HepG2 (cell line): Measurements from ENCODE around the gene PKMYT1. TPM values are rescaled to one million over a fixed set of nuclear protein-coding genes. Genes with fewer than 3 reads are reported as not detected.

ENCODE experiments used
- ATAC-seq: fragments of 200-7000 bp; cut with Tn5 transposase; 3 replicates; pipeline ENCODE4 v1.9.1; 2020; ENCODE audit warnings: mild to moderate bottlenecking, moderate library complexity
- BruUV-seq: library from RNA; stranded (reverse); fragments of 400-500 nt; replicated peaks from 2 replicates; lab custom pipeline; 2021; lab: Mats Ljungman, UMichigan
- CTCF ChIA-PET: fragments of 300-600 bp; formaldehyde crosslinking; extraction: SDS; loops from one replicate; lab custom pipeline; 2021; ENCODE audit warnings: low total read pairs, inconsistent platforms, low intra/inter-chr PET ratio; lab: Yijun Ruan, JAX
- POLR2A ChIA-PET: fragments of 350-600 bp; sonication (Branson Sonifier 250); formaldehyde crosslinking; loops from one replicate; lab custom pipeline; 2020; ENCODE audit warnings: antibody characterized with exemption, inconsistent platforms; lab: Yijun Ruan, JAX
- DNase-seq: peaks from one replicate; pipeline ENCODE4 v3.0.0-alpha.2; 2015; ENCODE audit warnings: low spot score
- FAIRE-seq: peaks from 3 replicates; lab custom pipeline; 2011; peaks lifted over from hg19 to GRCh38; lab: Jason Lieb, UNC
- H2AFZ ChIP-seq: one replicate; pipeline ENCODE4 v1.6.1; 2011; ENCODE audit warnings: low read length, inconsistent platforms
- H3K27ac ChIP-seq: fragments of 300-600 bp; 3 replicates; pipeline ENCODE4 v1.8.0; 2011; ENCODE audit warnings: mixed run types, mild to moderate bottlenecking, mixed read lengths, low read length, inconsistent platforms; ENCODE audit not compliant: insufficient read depth; ENCODE audit errors: extremely low read length
- H3K27me3 ChIP-seq, 2 experiments: fragments of 200-600 bp in 1 of 2; 2 replicates in 1 of 2; 3 replicates in 1 of 2; pipeline versions ENCODE4 v1.6.0 to v1.8.0; 2011; ENCODE audit warnings: low read length in 2 of 2, mild to moderate bottlenecking in 2 of 2, moderate library complexity in 2 of 2, inconsistent platforms in 1 of 2; ENCODE audit not compliant: insufficient read depth in 2 of 2, control insufficient read depth in 1 of 2
- H3K36me3 ChIP-seq, 2 experiments: fragments of 200-600 bp in 1 of 2; replicated peaks in 1 of 2; 2 replicates in 1 of 2; 3 replicates in 1 of 2; pipeline versions ENCODE4 v1.5.1 to v1.8.0; 2011; ENCODE audit warnings: low read length in 2 of 2, inconsistent platforms in 1 of 2; ENCODE audit not compliant: insufficient read depth in 2 of 2, control insufficient read depth in 1 of 2
- H3K4me1 ChIP-seq: 2 replicates; pipeline ENCODE4 v1.5.1; 2012; ENCODE audit warnings: low read length, inconsistent platforms; ENCODE audit not compliant: insufficient read depth
- H3K4me2 ChIP-seq: 2 replicates; pipeline ENCODE4 v1.6.0; 2011; ENCODE audit warnings: low read depth, low read length, inconsistent platforms
- H3K4me3 ChIP-seq, 3 experiments: fragments of 200-600 bp in 1 of 3; sonication (generic), shearing (Covaris generic) in 1 of 3; replicated peaks in 1 of 3; 2 replicates each; pipeline ENCODE4 v1.5.1; 2011 to 2016; ENCODE audit warnings: low read length in 3 of 3, inconsistent platforms in 2 of 3, low read depth in 2 of 3, mild to moderate bottlenecking in 2 of 3, control low read depth in 1 of 3, mixed read lengths in 1 of 3; ENCODE audit not compliant: insufficient read depth in 1 of 3
- H3K79me2 ChIP-seq: one replicate; pipeline ENCODE4 v1.6.1; 2011; ENCODE audit warnings: low read length, inconsistent platforms; ENCODE audit not compliant: insufficient read depth
- H3K9ac ChIP-seq: 2 replicates; pipeline ENCODE4 v1.6.0; 2011; ENCODE audit warnings: mild to moderate bottlenecking, low read depth, low read length, inconsistent platforms; ENCODE audit not compliant: insufficient read depth
- H3K9me3 ChIP-seq: 2 replicates; pipeline ENCODE4 v1.5.1; 2012; ENCODE audit warnings: mild to moderate bottlenecking, low read length
- H4K20me1 ChIP-seq: 2 replicates; pipeline ENCODE4 v1.6.0; 2011; ENCODE audit warnings: inconsistent platforms, mild to moderate bottlenecking, low read length, moderate library complexity; ENCODE audit not compliant: insufficient read depth
- AGO1 ChIP-seq: fragments of 200-400 bp; formaldehyde crosslinking; IDR thresholded peaks from 2 replicates; pipeline ENCODE4 v1.6.1; 2017; ENCODE audit warnings: mild to moderate bottlenecking, low read depth, low read length, moderate library complexity; ENCODE audit not compliant: poor library complexity, severe bottlenecking
- BRCA1 ChIP-seq: sonication (generic); formaldehyde crosslinking; IDR thresholded peaks from 2 replicates; pipeline ENCODE4 v1.4.0; 2020; ENCODE audit warnings: missing genetic modification reagents
- CENPT ChIP-seq: sonication (generic); formaldehyde crosslinking; IDR thresholded peaks from 2 replicates; pipeline ENCODE4 v1.8.0; 2022; ENCODE audit warnings: low read depth, mild to moderate bottlenecking, moderate library complexity, missing genetic modification reagents
- CHD2 ChIP-seq: IDR thresholded peaks from 2 replicates; pipeline ENCODE4 v1.6.1; 2011; ENCODE audit warnings: low read depth, low read length, improper control_type of control experiment
- ELF3 ChIP-seq: IDR thresholded peaks from 2 replicates; pipeline ENCODE4 v1.6.1; 2016; ENCODE audit warnings: missing genetic modification reagents, missing compliant biosample characterization
- KDM2A ChIP-seq: sonication (generic); formaldehyde crosslinking; IDR thresholded peaks from 2 replicates; pipeline ENCODE4 v1.4.0; 2020; ENCODE audit warnings: low read depth, missing genetic modification reagents, borderline replicate concordance
- KDM5A ChIP-seq: fragments of 200-600 bp; sonication (generic); IDR thresholded peaks from 2 replicates; pipeline ENCODE4 v1.7.0; 2018; ENCODE audit warnings: antibody characterized with exemption, mild to moderate bottlenecking, low read length, borderline replicate concordance
- MBNL3 ChIP-seq: fragments of 250-450 bp; sonication (Bioruptor Pico); conservative IDR thresholded peaks from 2 replicates; pipeline ENCODE4 v1.8.0; 2022; ENCODE audit warnings: mild to moderate bottlenecking, inconsistent platforms
- RBFOX2 ChIP-seq: fragments of 200-400 bp; formaldehyde crosslinking; IDR thresholded peaks from 2 replicates; pipeline ENCODE4 v1.6.1; 2017; ENCODE audit warnings: low read depth, mild to moderate bottlenecking, low read length
- SALL2 ChIP-seq: sonication (generic); formaldehyde crosslinking; IDR thresholded peaks from 2 replicates; pipeline ENCODE4 v1.8.1; 2023; ENCODE audit warnings: mild to moderate bottlenecking, missing genetic modification reagents, inconsistent platforms
- SETDB1 ChIP-seq: sonication (generic); formaldehyde crosslinking; IDR thresholded peaks from 2 replicates; pipeline ENCODE4 v1.5.1; 2020; ENCODE audit warnings: missing genetic modification reagents, mild to moderate bottlenecking, borderline replicate concordance
- SP140L ChIP-seq: sonication (generic); formaldehyde crosslinking; IDR thresholded peaks from 2 replicates; pipeline ENCODE4 v1.4.0; 2020; ENCODE audit warnings: missing genetic modification reagents, borderline replicate concordance
- YEATS2 ChIP-seq: sonication (generic); formaldehyde crosslinking; IDR thresholded peaks from 2 replicates; pipeline ENCODE4 v1.4.0; 2020; ENCODE audit warnings: missing genetic modification reagents, borderline replicate concordance
- ZBTB3 ChIP-seq: sonication (generic); formaldehyde crosslinking; IDR thresholded peaks from 2 replicates; pipeline ENCODE4 v1.4.0; 2020; ENCODE audit warnings: low read depth, mild to moderate bottlenecking, moderate library complexity, missing genetic modification reagents, borderline replicate concordance
- ZMYM3 ChIP-seq: sonication (generic); formaldehyde crosslinking; IDR thresholded peaks from 2 replicates; pipeline ENCODE4 v1.5.1; 2020; ENCODE audit warnings: mild to moderate bottlenecking, missing genetic modification reagents
- ZNF296 ChIP-seq: sonication (generic); formaldehyde crosslinking; conservative IDR thresholded peaks from 2 replicates; pipeline ENCODE4 v1.5.0; 2020; ENCODE audit warnings: mild to moderate bottlenecking, missing genetic modification reagents
- ZNF329 ChIP-seq: sonication (generic); formaldehyde crosslinking; IDR thresholded peaks from 2 replicates; pipeline ENCODE4 v1.9.0; 2021; ENCODE audit warnings: low read depth, mild to moderate bottlenecking, missing genetic modification reagents
- ZNF432 ChIP-seq: sonication (generic); formaldehyde crosslinking; IDR thresholded peaks from 2 replicates; pipeline ENCODE4 v1.5.0; 2020; ENCODE audit warnings: missing genetic modification reagents, mild to moderate bottlenecking, borderline replicate concordance
- ZNF746 ChIP-seq: sonication (generic); formaldehyde crosslinking; IDR thresholded peaks from 2 replicates; pipeline ENCODE4 v1.8.0; 2022; ENCODE audit warnings: mild to moderate bottlenecking, missing genetic modification reagents
- ZNF841 ChIP-seq: sonication (generic); formaldehyde crosslinking; IDR thresholded peaks from 2 replicates; pipeline ENCODE4 v1.8.1; 2023; ENCODE audit warnings: missing genetic modification reagents, borderline replicate concordance
- WGBS: methylation state at CpG from one replicate; pipeline ENCODE4 v1.1.6; 2017; ENCODE audit warnings: low lambda C conversion rate; 5-methylcytosine and 5-hydroxymethylcytosine counted together
- in situ Hi-C: cut with HindIII; loops from 2 replicates; pipeline ENCODE4 v1.10.0; 2017; ENCODE audit warnings: low pct_unique_long_range_greater_than_20kb; ENCODE audit not compliant: extremely low pct_ligation_motif_present
- intact Hi-C: fragments of 100-400 bp; cut with micrococcal nuclease; formaldehyde crosslinking; loops from one replicate; pipeline ENCODE4 v1.10.0; 2022; ENCODE audit not compliant: unreplicated experiment
- polyA plus RNA-seq, 8 experiments: library from polyadenylated mRNA; depleted of rRNA in 3 of 8; stranded (reverse) in 7 of 8; unstranded in 1 of 8; fragments of >200 nt; fragmentation: Illumina TruSeq in 4 of 8; extraction: Trizol in 4 of 8; gene quantifications; 2 replicates each; pipeline versions ENCODE4 v1.2.1 to v1.2.3, GENCODE V29; 2011 to 2016; ENCODE audit warnings: low read depth in 4 of 8, missing spikeins in 1 of 8, mixed read lengths in 1 of 8; ENCODE audit not compliant: insufficient read depth in 1 of 8
- total RNA-seq, 5 experiments: library from RNA; depleted of rRNA; stranded (reverse); fragments of >200 nt; fragmentation: Illumina TruSeq; extraction: Trizol; gene quantifications; 2 replicates each; pipeline ENCODE4 v1.2.3, GENCODE V29; 2016; ENCODE audit warnings: low read depth in 1 of 5
- TF ChIP-seq, protein P1 (sequence below): sonication (generic); formaldehyde crosslinking; IDR thresholded peaks from 2 replicates; pipeline ENCODE4 v1.4.0; 2020; ENCODE audit warnings: missing genetic modification reagents
- TF ChIP-seq, protein P2 (sequence below): sonication (generic); formaldehyde crosslinking; conservative IDR thresholded peaks from 2 replicates; pipeline ENCODE4 v1.8.1; 2023; ENCODE audit warnings: missing genetic modification reagents
- TF ChIP-seq, protein P3 (sequence below): sonication (generic); formaldehyde crosslinking; IDR thresholded peaks from 2 replicates; pipeline ENCODE4 v1.5.0; 2020; ENCODE audit warnings: mild to moderate bottlenecking, low read depth, missing genetic modification reagents, borderline replicate concordance

PKMYT1 gene
- total and polyA plus RNA-seq, 2 of the 13 experiments (the other 11 are each of a cell fraction or from before 2014, with no cell fraction given), result 7.0 to 27.8 TPM

DNA sequence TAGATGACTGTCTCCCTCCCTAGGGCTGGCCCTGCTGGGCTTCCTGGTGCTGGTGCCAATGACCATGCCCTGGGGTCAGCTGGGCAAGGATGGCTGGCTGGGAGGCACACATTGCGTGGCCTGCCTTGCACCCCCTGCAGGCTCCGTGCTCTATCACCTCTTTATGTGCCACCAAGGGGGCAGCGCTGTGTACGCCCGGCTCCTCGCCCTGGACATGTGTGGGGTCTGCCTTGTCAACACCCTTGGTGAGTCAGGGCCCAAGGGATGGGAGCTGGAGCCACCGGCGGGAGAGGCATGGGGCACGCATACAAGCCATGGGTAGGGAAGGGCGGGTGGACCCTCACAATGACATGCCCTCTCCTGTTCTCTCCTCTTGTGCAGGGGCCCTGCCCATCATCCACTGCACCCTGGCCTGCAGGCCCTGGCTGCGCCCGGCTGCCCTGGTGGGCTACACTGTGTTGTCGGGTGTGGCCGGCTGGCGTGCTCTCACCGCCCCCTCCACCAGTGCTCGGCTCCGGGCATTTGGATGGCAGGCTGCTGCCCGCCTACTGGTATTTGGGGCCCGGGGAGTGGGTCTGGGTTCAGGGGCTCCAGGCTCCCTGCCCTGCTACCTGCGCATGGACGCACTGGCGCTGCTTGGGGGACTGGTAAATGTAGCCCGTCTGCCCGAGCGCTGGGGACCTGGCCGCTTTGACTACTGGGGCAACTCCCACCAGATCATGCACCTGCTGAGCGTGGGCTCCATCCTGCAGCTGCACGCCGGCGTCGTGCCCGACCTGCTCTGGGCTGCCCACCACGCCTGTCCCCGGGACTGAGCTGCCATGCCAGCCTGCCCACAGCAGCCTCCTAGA lies 8.9 kb downstream of the PKMYT1 start:
- H3K79me2 ChIP-seq, result peaks cover 8% of the 10 kb centered on the region
- no peaks in the 10 kb centered on the region for H3K9me3 ChIP-seq
- no peak overlapping the region for H3K27ac ChIP-seq
- intact Hi-C loops, result no loop called here
- H3K4me1 ChIP-seq, result peaks cover 17% of the 10 kb centered on the region
- no peaks in the 10 kb centered on the region for H4K20me1 ChIP-seq
- H2AFZ ChIP-seq, result no peak overlapping the region
- peak overlapping the region; percentile 86 for H3K4me2 ChIP-seq
- POLR2A ChIA-PET, result interaction anchor here (1.9 kb wide), 1 partner anchor 9 kb away, joined by 10 read pairs; the partner anchor contains the start of gene PKMYT1
- no peak for DNase-seq
- 97% methylated on average over 10 of the region's 35 CpGs for WGBS
- in situ Hi-C loops, result no loop called here
- BruUV-seq, result no TSS peak
- H3K9ac ChIP-seq, result peak overlapping the region; percentile 80; the same call in 1 of the 2 replicates
- CTCF ChIA-PET, result interaction anchor here (1.2 kb wide), 1 partner anchor 10 kb away, joined by 3 read pairs; no protein-coding TSS in a partner anchor
- peak overlapping the region in 1 of 3 experiments; percentile 91; a peak in 1 of 6 replicates for H3K4me3 ChIP-seq
- no peak for ATAC-seq
- no peak for FAIRE-seq
- H3K36me3 ChIP-seq, result peaks cover 2 to 15% of the 10 kb centered on the region in 2 experiments; a peak in 3 of 5 replicates
- no peaks in the 10 kb centered on the region; a peak in 1 of 5 replicates for H3K27me3 ChIP-seq
- no peak for TF ChIP-seq KDM2A (CRISPR knock-in tag)
- TF ChIP-seq ZNF296 (CRISPR knock-in tag), result no peak
- TF ChIP-seq, protein P1, sequence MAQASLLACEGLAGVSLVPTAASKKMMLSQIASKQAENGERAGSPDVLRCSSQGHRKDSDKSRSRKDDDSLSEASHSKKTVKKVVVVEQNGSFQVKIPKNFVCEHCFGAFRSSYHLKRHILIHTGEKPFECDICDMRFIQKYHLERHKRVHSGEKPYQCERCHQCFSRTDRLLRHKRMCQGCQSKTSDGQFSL, result no peak
- TF ChIP-seq CENPT (CRISPR knock-in tag), result no peak
- TF ChIP-seq RBFOX2, result peak; percentile 76
- no peak for TF ChIP-seq KDM5A
- TF ChIP-seq ZBTB3 (CRISPR knock-in tag), result no peak
- TF ChIP-seq CHD2, result no peak
- TF ChIP-seq, protein P2, sequence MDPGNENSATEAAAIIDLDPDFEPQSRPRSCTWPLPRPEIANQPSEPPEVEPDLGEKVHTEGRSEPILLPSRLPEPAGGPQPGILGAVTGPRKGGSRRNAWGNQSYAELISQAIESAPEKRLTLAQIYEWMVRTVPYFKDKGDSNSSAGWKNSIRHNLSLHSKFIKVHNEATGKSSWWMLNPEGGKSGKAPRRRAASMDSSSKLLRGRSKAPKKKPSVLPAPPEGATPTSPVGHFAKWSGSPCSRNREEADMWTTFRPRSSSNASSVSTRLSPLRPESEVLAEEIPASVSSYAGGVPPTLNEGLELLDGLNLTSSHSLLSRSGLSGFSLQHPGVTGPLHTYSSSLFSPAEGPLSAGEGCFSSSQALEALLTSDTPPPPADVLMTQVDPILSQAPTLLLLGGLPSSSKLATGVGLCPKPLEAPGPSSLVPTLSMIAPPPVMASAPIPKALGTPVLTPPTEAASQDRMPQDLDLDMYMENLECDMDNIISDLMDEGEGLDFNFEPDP (CRISPR knock-in tag), result 0 out of 2 replicates have a peak, but pooled peaks have one; percentile 28
- TF ChIP-seq YEATS2, result no peak
- TF ChIP-seq ZMYM3 (CRISPR knock-in tag), result no peak
- TF ChIP-seq ZNF432 (CRISPR knock-in tag), result no peak
- TF ChIP-seq ZNF841 (CRISPR knock-in tag), result no peak
- no peak for TF ChIP-seq ZNF329 (CRISPR knock-in tag)
- no peak for TF ChIP-seq MBNL3 (CRISPR knock-in tag)
- TF ChIP-seq BRCA1 (CRISPR knock-in tag), result no peak
- TF ChIP-seq AGO1, result peak; percentile 14
- TF ChIP-seq SETDB1 (CRISPR knock-in tag), result no peak
- no peak for TF ChIP-seq ELF3 (CRISPR knock-in tag)
- TF ChIP-seq SP140L, result no peak
- no peak for TF ChIP-seq SALL2 (CRISPR knock-in tag)
- TF ChIP-seq, protein P3, sequence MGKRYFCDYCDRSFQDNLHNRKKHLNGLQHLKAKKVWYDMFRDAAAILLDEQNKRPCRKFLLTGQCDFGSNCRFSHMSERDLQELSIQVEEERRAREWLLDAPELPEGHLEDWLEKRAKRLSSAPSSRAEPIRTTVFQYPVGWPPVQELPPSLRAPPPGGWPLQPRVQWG (CRISPR knock-in tag), result no peak
- no peak for TF ChIP-seq ZNF746
